Measurements from ENCODE around the gene FAM124A. TPM values are rescaled to one million over a fixed set of nuclear protein-coding genes. Genes with fewer than 3 reads are reported as not detected.
"Not testable (repeated sequence)": the region's sequence is repeated elsewhere in the genome, so short reads cannot be mapped to it uniquely, and the experiment has no call there.

FAM124A gene
- total RNA-seq, 1 donor from 2014 or later, result 0.59 TPM

DNA sequence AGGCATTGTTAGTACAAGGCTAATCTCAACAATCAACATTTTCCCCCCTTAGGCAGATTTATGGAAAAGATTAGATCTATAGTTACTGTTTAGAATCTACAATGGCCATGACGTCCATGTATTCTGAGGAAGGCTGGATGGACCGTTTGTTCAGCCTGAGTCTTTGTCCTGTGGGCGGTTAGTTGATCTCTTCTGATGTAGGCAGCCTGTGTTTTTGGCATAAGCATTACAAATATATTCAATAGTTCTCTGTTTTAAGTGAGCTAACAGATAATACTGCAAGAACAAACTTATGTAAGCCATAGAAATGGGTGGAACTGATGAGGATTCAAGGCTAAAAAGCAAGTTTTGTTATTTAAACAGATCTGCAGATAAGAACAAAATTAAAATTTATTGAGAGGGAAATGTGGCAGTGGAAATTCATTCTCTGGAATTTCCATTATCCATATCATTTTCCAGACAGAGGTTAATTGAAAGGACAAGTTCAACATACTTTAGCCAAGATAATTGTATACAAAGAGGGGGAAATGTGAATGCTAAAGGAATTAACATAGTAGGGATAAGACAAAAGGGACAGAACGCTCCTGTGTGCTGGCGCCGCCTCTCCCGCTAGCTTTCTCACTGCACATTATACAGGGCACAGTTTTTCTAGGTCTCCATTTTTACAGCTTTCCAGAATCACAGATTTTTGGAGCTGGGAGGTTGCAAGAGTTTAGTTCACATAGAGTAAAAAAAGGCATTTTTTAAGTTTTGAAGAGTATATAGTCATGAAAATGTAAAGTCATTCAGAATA lies 48.6 kb downstream of the FAM124A start:
- peaks cover 11% of the 10 kb centered on the region for H3K27me3 Mint-ChIP-seq (ENCODE audit: low read depth)
- intact Hi-C loops (cut with micrococcal nuclease), result no loop called here
- DNase-seq (ENCODE audit: low spot score), result no peak
- no peak overlapping the region for H3K27ac Mint-ChIP-seq
- no peak overlapping the region for H3K4me3 Mint-ChIP-seq (ENCODE audit: low read depth)
- H3K4me1 Mint-ChIP-seq (ENCODE audit: low read depth), result no peaks in the 10 kb centered on the region
- no peaks in the 10 kb centered on the region for H3K36me3 Mint-ChIP-seq (ENCODE audit: low read depth)
- H3K9me3 Mint-ChIP-seq, result no peaks in the 10 kb centered on the region

- no peaks in the 10 kb centered on the region for H3K9me3 Mint-ChIP-seq
- H3K27ac Mint-ChIP-seq, result no peak overlapping the region
- H3K4me3 Mint-ChIP-seq (ENCODE audit: low read depth), result no peak overlapping the region
- intact Hi-C loops (cut with micrococcal nuclease), result no loop called here
- peaks cover 11% of the 10 kb centered on the region for H3K27me3 Mint-ChIP-seq (ENCODE audit: low read depth)
- no peak for DNase-seq (ENCODE audit: low spot score)
- H3K4me1 Mint-ChIP-seq (ENCODE audit: low read depth), result no peaks in the 10 kb centered on the region
- no peaks in the 10 kb centered on the region for H3K36me3 Mint-ChIP-seq (ENCODE audit: low read depth)
Measured at GRCh38 chr13:51271528-51272085, 49.4 kb downstream of the FAM124A start.

GRCh38 chr13:51275101-51275500 lies 52.9 kb downstream of the FAM124A start:
- Mint-ChIP-seq H3K4me3 (ENCODE audit: low read depth) (no peak overlapping the region), H3K4me1 (ENCODE audit: low read depth) (no peaks in the 10 kb centered on the region), H3K27me3 (ENCODE audit: low read depth) (peaks cover 13% of the 10 kb centered on the region), H3K36me3 (ENCODE audit: low read depth) (no peaks in the 10 kb centered on the region), H3K27ac (no peak overlapping the region), H3K9me3 (no peaks in the 10 kb centered on the region)
- DNase-seq (ENCODE audit: low spot score), result no peak
- intact Hi-C loops (cut with micrococcal nuclease), result no loop called here

GRCh38 chr13:51276636-51277035 lies 54.4 kb downstream of the FAM124A start:
- Mint-ChIP-seq H3K4me1 (ENCODE audit: low read depth) (no peaks in the 10 kb centered on the region), H3K9me3 (no peaks in the 10 kb centered on the region), H3K27ac (no peak overlapping the region), H3K4me3 (ENCODE audit: low read depth) (no peak overlapping the region), H3K27me3 (ENCODE audit: low read depth) (peaks cover 6% of the 10 kb centered on the region), H3K36me3 (ENCODE audit: low read depth) (no peaks in the 10 kb centered on the region)
- intact Hi-C loops (cut with micrococcal nuclease), result no loop called here
- DNase-seq (ENCODE audit: low spot score), result no peak

GRCh38 chr13:51277928-51278327 lies 55.7 kb downstream of the FAM124A start:
- no peaks in the 10 kb centered on the region for H3K4me1 Mint-ChIP-seq (ENCODE audit: low read depth)
- peaks cover 2% of the 10 kb centered on the region for H3K27me3 Mint-ChIP-seq (ENCODE audit: low read depth)
- no peaks in the 10 kb centered on the region for H3K9me3 Mint-ChIP-seq
- DNase-seq (ENCODE audit: low spot score), result no peak
- H3K27ac Mint-ChIP-seq, result no peak overlapping the region
- no peaks in the 10 kb centered on the region for H3K36me3 Mint-ChIP-seq (ENCODE audit: low read depth)
- no peak overlapping the region for H3K4me3 Mint-ChIP-seq (ENCODE audit: low read depth)
- intact Hi-C loops (cut with micrococcal nuclease), result no loop called here

DNA sequence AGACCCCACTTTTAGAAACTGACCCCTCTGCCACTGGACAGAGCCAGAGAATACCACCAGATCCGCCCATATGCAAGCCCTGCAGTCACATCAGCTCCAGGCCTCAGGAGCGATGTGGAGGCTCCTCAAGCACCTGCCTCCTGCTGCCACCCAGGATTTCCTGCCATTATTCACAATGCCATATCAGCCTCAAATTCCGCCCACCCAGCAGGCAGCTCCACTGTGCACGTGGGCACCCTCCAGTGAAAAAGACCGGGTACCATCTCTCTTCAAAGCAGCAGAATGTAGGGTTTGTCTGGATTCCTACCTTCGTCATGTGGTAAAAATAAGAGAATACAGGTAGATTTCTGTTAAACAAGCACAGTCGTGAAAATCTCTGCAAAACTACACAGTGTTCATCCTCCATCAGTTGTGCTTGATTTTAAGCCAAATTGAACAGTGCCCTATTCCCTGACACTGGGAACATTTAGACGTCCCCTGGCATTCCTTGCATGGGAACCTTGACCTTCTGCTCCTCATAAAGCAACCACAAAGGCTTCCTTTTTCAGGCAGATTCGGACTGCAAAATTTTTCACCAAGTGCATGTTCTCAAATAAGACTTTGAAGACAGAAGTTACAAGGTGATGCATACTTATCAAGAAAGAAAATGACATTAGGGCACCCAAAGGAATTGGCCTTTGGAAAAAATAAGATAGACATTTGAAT lies 56.4 kb downstream of the FAM124A start:
- intact Hi-C loops (cut with micrococcal nuclease), result no loop called here
- no peak overlapping the region for H3K4me3 Mint-ChIP-seq (ENCODE audit: low read depth)
- peaks cover 2% of the 10 kb centered on the region for H3K27me3 Mint-ChIP-seq (ENCODE audit: low read depth)
- H3K9me3 Mint-ChIP-seq, result no peaks in the 10 kb centered on the region
- no peak for DNase-seq (ENCODE audit: low spot score)
- H3K4me1 Mint-ChIP-seq (ENCODE audit: low read depth), result peaks cover 3% of the 10 kb centered on the region
- no peaks in the 10 kb centered on the region for H3K36me3 Mint-ChIP-seq (ENCODE audit: low read depth)
- no peak overlapping the region for H3K27ac Mint-ChIP-seq

GRCh38 chr13:51280379-51280940 lies 58.3 kb downstream of the FAM124A start:
- Mint-ChIP-seq H3K9me3 (no peaks in the 10 kb centered on the region), H3K4me1 (ENCODE audit: low read depth) (peaks cover 3% of the 10 kb centered on the region)

DNA sequence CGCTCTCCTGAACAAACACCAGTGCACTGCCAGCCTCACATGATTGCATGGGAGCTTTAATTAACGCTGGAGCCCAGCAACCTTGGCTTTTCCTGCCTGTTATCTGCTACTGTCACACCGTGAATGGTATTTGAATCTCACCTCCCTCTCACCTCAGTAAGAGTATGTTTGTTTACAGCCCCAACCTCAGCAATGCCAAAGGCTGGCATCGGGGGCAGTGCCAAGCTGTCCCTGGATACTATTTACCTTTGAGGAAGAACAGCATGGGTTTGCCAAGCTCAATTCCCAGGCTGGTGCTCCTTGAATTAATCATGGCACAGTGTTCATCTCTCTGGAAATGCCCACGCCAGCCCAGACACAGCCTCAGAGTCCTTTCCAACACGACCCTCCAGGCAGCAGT lies 60.1 kb downstream of the FAM124A start:
- Mint-ChIP-seq H3K27ac (no peak overlapping the region), H3K4me3 (ENCODE audit: low read depth) (no peak overlapping the region), H3K27me3 (ENCODE audit: low read depth) (peaks cover 2% of the 10 kb centered on the region), H3K4me1 (ENCODE audit: low read depth) (peaks cover 5% of the 10 kb centered on the region), H3K9me3 (no peaks in the 10 kb centered on the region), H3K36me3 (ENCODE audit: low read depth) (no peaks in the 10 kb centered on the region)
- no peak for DNase-seq (ENCODE audit: low spot score)
- intact Hi-C loops (cut with micrococcal nuclease), result no loop called here

More at GRCh38 chr13:51280379-51280940, 58.3 kb downstream of the FAM124A start:
- no peaks in the 10 kb centered on the region for H3K36me3 Mint-ChIP-seq (ENCODE audit: low read depth)
- peaks cover 2% of the 10 kb centered on the region for H3K27me3 Mint-ChIP-seq (ENCODE audit: low read depth)
- H3K27ac Mint-ChIP-seq, result no peak overlapping the region
- DNase-seq (ENCODE audit: low spot score), result no peak
- no peak overlapping the region for H3K4me3 Mint-ChIP-seq (ENCODE audit: low read depth)
- intact Hi-C loops (cut with micrococcal nuclease), result no loop called here

DNA sequence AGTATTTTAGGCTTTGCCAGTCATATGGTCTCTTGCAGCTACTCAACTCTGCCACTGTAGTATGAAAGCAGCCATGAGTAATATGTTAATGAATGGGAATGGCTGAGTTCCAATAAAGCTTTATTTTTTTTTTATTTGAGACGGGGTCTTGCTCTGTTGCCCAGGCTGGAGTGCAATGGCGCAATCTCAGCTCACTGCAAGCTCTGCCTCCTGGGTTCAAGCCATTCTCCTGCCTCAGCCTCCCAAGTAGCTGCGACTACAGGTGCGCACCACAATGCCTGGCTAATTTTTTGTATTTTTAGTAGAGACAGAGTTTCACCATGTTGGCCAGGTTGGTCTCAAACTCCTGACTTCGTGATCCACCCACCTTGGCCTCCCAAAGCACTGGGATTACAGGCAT lies 60.7 kb downstream of the FAM124A start:
- H3K27me3 Mint-ChIP-seq (ENCODE audit: low read depth); H3K4me3 Mint-ChIP-seq (ENCODE audit: low read depth); H3K27ac Mint-ChIP-seq; intact Hi-C loops (cut with micrococcal nuclease); DNase-seq (ENCODE audit: low spot score); H3K9me3 Mint-ChIP-seq; H3K36me3 Mint-ChIP-seq (ENCODE audit: low read depth); H3K4me1 Mint-ChIP-seq (ENCODE audit: low read depth): not testable (repeated sequence)

DNA sequence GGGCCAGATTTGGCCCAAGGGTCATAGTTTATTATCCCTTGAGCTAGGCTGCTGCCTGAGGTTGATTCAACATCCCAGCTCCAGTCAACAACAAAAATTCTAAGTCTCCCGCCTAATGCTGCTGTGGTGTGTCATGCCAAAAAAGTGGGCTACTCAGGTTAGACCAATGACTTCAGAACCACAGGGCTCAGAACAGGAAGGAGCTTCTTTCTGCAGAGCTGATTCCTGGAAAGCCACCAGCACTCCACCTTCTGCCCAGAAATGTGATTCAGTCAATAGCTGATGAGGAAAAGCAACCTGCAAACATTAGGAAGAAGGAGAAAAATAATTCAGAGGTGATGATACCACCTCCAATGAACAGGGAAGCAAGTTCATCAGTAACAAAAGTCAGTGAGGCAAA lies 61.2 kb downstream of the FAM124A start:
- no peak overlapping the region for H3K4me3 Mint-ChIP-seq (ENCODE audit: low read depth)
- H3K36me3 Mint-ChIP-seq (ENCODE audit: low read depth), result no peaks in the 10 kb centered on the region
- DNase-seq (ENCODE audit: low spot score), result no peak
- no peaks in the 10 kb centered on the region for H3K9me3 Mint-ChIP-seq
- H3K4me1 Mint-ChIP-seq (ENCODE audit: low read depth), result peaks cover 5% of the 10 kb centered on the region
- no peak overlapping the region for H3K27ac Mint-ChIP-seq
- intact Hi-C loops (cut with micrococcal nuclease), result no loop called here
- H3K27me3 Mint-ChIP-seq (ENCODE audit: low read depth), result peaks cover 2% of the 10 kb centered on the region

DNA sequence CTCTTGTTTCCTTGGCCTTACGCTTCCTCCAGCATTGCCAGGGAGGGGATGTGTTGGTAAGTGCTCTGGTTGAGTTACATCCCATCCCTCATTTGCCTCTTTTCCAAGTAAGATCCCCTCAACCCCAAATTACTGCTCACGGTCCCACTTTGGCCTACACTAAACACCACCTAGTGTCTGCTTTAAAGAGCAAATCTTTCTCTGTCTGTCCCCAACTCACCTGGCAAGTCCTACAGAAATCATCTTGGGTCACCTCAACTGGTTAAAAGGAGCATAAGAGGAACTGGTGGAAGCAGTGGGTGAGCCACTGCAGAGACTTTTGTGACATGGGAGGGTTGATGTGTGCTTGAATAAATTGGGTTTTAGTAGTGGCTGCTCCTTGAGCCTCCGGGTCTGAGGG lies 62.1 kb downstream of the FAM124A start:
- Mint-ChIP-seq H3K36me3 (ENCODE audit: low read depth) (no peaks in the 10 kb centered on the region), H3K4me1 (ENCODE audit: low read depth) (peaks cover 5% of the 10 kb centered on the region), H3K27me3 (ENCODE audit: low read depth) (no peaks in the 10 kb centered on the region), H3K4me3 (ENCODE audit: low read depth) (no peak overlapping the region), H3K27ac (no peak overlapping the region), H3K9me3 (no peaks in the 10 kb centered on the region)
- DNase-seq (ENCODE audit: low spot score), result no peak
- intact Hi-C loops (cut with micrococcal nuclease), result no loop called here

DNA sequence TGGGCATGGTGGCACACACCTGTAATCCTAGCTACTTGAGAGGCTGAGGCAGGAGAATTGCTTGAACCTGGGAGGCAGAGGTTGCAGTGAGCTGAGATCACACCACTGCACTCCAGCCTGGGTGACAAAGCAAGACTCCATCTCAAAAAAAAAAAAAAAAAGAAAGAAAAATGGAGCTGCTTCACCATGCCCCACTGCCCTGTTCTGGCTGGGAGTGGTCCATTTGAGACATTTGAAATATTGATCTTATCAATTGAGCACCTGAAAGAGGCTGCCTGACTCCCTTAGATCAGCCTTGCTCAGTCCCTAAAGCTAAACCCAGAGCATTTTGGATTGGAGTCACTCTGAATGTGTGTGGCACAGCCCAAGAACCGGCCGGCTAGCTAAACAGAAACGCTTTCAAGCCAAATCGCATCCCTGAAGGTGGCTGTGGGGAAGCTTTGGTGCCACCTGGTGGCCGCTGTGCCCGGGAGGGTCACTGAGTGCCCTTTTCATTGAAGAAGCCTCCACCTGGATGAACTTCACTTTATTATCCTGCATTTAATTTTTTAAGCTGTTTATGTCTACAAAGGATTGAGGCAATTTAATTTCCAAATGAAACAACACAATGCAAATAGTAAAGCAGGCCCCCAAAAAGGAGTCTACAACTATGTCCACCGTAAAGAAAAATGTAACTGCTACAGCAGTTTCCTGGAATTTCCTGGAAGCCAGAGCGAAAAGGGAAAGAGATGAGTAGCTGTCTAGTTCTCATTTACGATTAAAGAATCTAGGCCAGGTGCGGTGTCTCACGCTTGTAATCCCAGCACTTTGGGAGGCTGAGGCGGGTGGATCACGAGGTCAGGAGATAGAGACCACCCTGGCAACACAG lies 64.2 kb downstream of the FAM124A start:
- Mint-ChIP-seq H3K4me3 (ENCODE audit: low read depth) (no peak overlapping the region), H3K9me3 (no peaks in the 10 kb centered on the region), H3K27me3 (ENCODE audit: low read depth) (peaks cover 5% of the 10 kb centered on the region), H3K4me1 (ENCODE audit: low read depth) (peaks cover 5% of the 10 kb centered on the region), H3K27ac (no peak overlapping the region), H3K36me3 (ENCODE audit: low read depth) (no peaks in the 10 kb centered on the region)
- intact Hi-C loops (cut with micrococcal nuclease), result loop anchor here (1.0 kb wide), 2 partner anchors 137 to 161 kb away; no protein-coding TSS in a partner anchor
- DNase-seq (ENCODE audit: low spot score), result peak; percentile 53

Measured in activated T-helper 2 cell treated with anti-CD3 and anti-CD28 coated beads, Interferon-gamma antibody, Interleukin-2, Interleukin-4, amounts not matched to agents 10 μg/mL and 5 μg/mL and 100 μg/mL, durations not matched to agents 14 hours and 24 hours and 36 hours (primary cell).